Measurements from ENCODE around the gene TGM4. TPM values are rescaled to one million over a fixed set of nuclear protein-coding genes. Genes with fewer than 3 reads are reported as not detected.
A peak's percentile ranks its signal among the peaks of the same experiment; 100 is the strongest.

TGM4 gene
- total RNA-seq, 1 donor from 2014 or later, result 0.09 TPM

DNA sequence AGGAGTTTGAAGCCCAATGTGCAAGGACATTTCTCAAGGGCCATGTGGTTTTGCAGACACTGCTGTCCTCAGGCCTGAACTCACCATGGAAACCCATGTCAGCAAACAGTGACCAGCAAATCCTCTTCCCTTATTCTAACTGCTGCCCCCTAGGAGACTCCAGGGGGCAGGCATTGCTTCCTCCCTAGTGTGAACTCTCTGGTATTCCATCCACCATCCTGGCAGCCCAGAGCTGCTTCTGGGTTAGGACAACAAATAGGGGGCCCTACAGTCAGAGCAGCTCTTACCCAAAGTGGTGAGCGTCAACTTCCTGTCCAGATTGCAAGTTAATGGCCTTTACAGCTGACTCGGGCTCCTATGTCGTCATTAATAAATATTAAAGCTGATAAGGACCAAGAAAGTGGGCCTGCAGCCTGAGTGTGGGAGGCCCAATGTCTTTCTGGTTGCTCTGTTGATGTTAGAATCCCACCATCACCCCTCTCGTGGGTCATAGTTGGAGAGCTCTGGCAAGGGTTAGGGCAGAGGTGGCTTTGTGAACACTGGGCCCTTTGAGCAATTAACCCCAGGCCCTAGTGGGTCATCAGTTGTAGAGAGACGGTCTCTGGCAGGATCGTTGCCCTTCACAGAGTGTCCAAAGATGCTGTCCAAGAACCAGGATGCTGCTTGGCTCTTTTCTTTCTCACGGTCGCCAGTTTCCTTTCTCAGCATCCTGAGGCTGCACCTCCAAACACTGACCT lies 41.5 kb downstream of the TGM4 start:
- Mint-ChIP-seq H3K36me3 (peaks cover 9% of the 10 kb centered on the region), H3K27ac (no peak overlapping the region), H3K9me3 (peaks cover 5% of the 10 kb centered on the region), H3K4me1 (peaks cover 3% of the 10 kb centered on the region), H3K27me3 (ENCODE audit: low read depth) (no peaks in the 10 kb centered on the region), H3K4me3 (no peak overlapping the region)
- DNase-seq (ENCODE audit: low spot score in 2 of 2, unreplicated experiment in 2 of 2), result no peak
- TF ChIP-seq, protein P1, sequence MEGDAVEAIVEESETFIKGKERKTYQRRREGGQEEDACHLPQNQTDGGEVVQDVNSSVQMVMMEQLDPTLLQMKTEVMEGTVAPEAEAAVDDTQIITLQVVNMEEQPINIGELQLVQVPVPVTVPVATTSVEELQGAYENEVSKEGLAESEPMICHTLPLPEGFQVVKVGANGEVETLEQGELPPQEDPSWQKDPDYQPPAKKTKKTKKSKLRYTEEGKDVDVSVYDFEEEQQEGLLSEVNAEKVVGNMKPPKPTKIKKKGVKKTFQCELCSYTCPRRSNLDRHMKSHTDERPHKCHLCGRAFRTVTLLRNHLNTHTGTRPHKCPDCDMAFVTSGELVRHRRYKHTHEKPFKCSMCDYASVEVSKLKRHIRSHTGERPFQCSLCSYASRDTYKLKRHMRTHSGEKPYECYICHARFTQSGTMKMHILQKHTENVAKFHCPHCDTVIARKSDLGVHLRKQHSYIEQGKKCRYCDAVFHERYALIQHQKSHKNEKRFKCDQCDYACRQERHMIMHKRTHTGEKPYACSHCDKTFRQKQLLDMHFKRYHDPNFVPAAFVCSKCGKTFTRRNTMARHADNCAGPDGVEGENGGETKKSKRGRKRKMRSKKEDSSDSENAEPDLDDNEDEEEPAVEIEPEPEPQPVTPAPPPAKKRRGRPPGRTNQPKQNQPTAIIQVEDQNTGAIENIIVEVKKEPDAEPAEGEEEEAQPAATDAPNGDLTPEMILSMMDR (IDR thresholded peaks at IDR 0.05; ENCODE audit: unreplicated experiment), result no peak

DNA sequence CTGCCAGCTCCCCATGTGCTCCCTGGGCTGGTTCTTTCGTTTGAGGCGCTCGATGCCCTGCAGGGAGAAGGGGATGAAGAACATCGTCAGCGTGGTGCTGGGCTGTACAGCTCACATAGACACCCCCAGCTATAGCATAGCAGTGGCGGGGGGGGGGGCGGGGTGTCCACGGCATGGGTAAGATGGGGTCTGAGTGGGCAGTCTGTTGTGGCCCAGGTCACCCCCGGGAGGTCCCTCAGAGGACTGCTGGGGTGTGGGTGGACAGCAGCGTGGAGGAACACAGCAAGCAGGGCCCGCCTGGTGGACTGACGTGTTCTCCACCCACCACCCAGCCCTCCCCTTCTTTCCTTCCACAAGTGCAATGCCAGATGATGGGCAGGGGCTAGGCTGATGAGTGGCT lies 43.7 kb downstream of the TGM4 start:
- Mint-ChIP-seq H3K27me3 (ENCODE audit: low read depth) (no peaks in the 10 kb centered on the region), H3K27ac (no peak overlapping the region), H3K4me1 (peaks cover under 1% of the 10 kb centered on the region), H3K9me3 (no peaks in the 10 kb centered on the region), H3K4me3 (no peak overlapping the region), H3K36me3 (peaks cover 9% of the 10 kb centered on the region)
- DNase-seq (ENCODE audit: low spot score in 2 of 2, unreplicated experiment in 2 of 2), result no peak
- TF ChIP-seq, protein P1 (IDR thresholded peaks at IDR 0.05; ENCODE audit: unreplicated experiment), result no peak

DNA sequence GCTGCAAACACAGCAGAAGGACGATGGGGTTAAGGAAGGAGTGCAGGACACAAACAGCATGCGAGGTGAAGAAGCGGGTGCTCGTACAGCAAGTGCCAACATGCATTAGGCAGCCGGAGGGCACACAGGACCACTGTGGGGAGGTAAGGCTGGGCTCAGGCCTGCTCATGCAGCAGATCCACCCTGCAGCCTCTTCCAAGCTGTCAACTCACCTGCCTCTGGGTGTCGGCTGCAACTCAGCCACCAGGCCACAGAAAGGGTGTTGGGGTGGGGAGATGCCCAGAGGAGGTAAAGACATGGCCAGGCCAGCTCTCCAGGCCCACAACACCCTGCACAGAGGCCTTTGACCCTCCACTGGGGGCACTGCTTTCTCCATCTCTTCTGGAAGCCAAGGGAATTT lies 44.2 kb downstream of the TGM4 start:
- Mint-ChIP-seq H3K9me3 (no peaks in the 10 kb centered on the region), H3K4me3 (no peak overlapping the region), H3K36me3 (peaks cover 9% of the 10 kb centered on the region), H3K4me1 (no peaks in the 10 kb centered on the region), H3K27ac (no peak overlapping the region), H3K27me3 (ENCODE audit: low read depth) (no peaks in the 10 kb centered on the region)
- TF ChIP-seq, protein P1 (IDR thresholded peaks at IDR 0.05; ENCODE audit: unreplicated experiment), result no peak
- DNase-seq (ENCODE audit: low spot score in 2 of 2, unreplicated experiment in 2 of 2), result no peak

DNA sequence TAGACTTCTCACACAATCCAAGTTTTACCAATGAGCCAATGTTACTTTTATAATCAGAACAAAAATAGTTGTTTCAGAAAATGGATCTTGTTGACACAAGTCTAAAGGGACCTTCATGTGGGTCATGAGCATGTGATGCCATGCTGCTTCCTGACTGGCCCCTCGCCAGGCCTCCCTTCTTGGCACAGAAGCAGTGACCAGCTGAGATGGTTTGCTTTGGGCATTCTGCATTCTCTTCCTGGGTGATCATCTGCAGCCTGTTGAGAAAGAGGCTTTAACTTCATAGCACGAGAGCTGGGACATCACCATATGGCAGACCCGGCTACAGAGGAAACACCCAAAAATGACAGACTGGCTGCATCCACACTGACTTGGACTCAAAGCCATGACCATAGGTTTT lies 45.7 kb downstream of the TGM4 start:
- H3K4me1 Mint-ChIP-seq, result peaks cover 13% of the 10 kb centered on the region
- H3K4me3 Mint-ChIP-seq, result no peak overlapping the region
- H3K36me3 Mint-ChIP-seq, result peaks cover 9% of the 10 kb centered on the region
- no peak overlapping the region for H3K27ac Mint-ChIP-seq
- no peaks in the 10 kb centered on the region for H3K9me3 Mint-ChIP-seq
- TF ChIP-seq, protein P1 (IDR thresholded peaks at IDR 0.05; ENCODE audit: unreplicated experiment), result no peak
- DNase-seq (ENCODE audit: low spot score in 2 of 2, unreplicated experiment in 2 of 2), result no peak
- no peaks in the 10 kb centered on the region for H3K27me3 Mint-ChIP-seq (ENCODE audit: low read depth)

DNA sequence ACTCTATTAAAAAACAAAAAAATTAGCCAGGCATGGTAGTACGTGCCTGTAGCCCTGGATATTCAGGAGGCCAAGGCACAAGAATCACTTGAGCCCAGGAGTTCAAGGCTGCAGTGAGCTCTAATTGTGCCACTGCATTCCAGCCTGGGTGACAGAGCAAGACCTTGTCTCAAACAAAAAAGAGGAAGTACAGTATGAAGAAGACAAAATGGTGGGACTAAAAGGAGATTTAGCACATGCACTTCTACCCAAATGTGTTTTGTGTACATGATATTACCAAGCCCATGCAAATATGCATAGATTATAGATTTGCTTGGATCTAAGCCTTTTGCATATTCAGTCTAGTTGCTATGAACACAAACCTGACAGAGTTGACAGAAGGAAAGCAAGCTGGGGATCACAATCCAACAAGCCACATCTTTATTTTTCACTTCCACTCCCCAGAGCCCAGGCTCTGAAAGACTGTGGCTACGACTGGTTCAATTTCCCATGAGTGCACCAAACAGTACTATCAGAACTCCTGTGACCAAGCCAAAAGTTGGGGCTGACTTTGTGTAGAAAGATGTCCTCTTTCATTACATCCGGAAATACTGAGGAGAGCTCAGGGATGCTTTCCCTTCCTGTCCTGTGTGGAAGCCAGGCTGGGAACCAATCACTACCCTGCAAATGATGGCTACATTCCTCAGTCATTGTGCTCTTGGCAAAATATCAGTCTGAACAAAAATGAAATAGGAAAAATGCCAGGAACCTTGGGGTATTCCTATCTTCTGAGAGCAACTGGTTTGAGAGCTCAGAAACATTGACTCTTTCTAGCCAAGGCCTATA lies 49.4 kb downstream of the TGM4 start:
- peak overlapping the region; percentile 76 for H3K27ac Mint-ChIP-seq
- no peaks in the 10 kb centered on the region for H3K27me3 Mint-ChIP-seq (ENCODE audit: low read depth)
- TF ChIP-seq, protein P1 (IDR thresholded peaks at IDR 0.05; ENCODE audit: unreplicated experiment), result no peak
- peaks cover 17% of the 10 kb centered on the region for H3K36me3 Mint-ChIP-seq
- H3K4me3 Mint-ChIP-seq, result no peak overlapping the region
- peaks cover 15% of the 10 kb centered on the region for H3K4me1 Mint-ChIP-seq
- no peak for DNase-seq (ENCODE audit: low spot score in 2 of 2, unreplicated experiment in 2 of 2)
- H3K9me3 Mint-ChIP-seq, result no peaks in the 10 kb centered on the region
